H9 (cell line): ENCODE data around the gene OR51L1. TPM values are rescaled to one million over a fixed set of nuclear protein-coding genes. Genes with fewer than 3 reads are reported as not detected.

Source experiments
- DNase-seq: peaks from one replicate; pipeline ENCODE4 v3.0.0-alpha.2; 2017
- H2AFZ ChIP-seq: one replicate; pipeline ENCODE4 v1.6.1; 2013; ENCODE audit warnings: mild to moderate bottlenecking, low read length, control low read depth, moderate library complexity
- H2AK5ac ChIP-seq: 2 replicates; pipeline ENCODE4 v1.6.1; 2013; ENCODE audit warnings: low read length, control low read depth, mixed read lengths; ENCODE audit not compliant: insufficient read length
- H2BK120ac ChIP-seq: one replicate; pipeline ENCODE4 v1.6.1; 2013; ENCODE audit warnings: low read depth, mild to moderate bottlenecking, low read length, control low read depth, inconsistent platforms; ENCODE audit not compliant: poor library complexity, severe bottlenecking
- H2BK12ac ChIP-seq: 2 replicates; pipeline ENCODE4 v1.6.1; 2013; ENCODE audit warnings: low read length, control low read depth, mixed read lengths, low read depth; ENCODE audit not compliant: insufficient read length
- H2BK15ac ChIP-seq: 2 replicates; pipeline ENCODE4 v1.6.1; 2013; ENCODE audit warnings: low read depth, low read length, control low read depth
- H2BK20ac ChIP-seq: one replicate; pipeline ENCODE4 v1.6.1; 2013; ENCODE audit warnings: low read depth, mild to moderate bottlenecking, low read length, control low read depth, inconsistent platforms; ENCODE audit not compliant: poor library complexity, severe bottlenecking
- H2BK5ac ChIP-seq: 2 replicates; pipeline ENCODE4 v1.6.1; 2013; ENCODE audit warnings: low read length, control low read depth, mixed read lengths; ENCODE audit not compliant: insufficient read length
- H3K14ac ChIP-seq: 2 replicates; pipeline ENCODE4 v1.6.1; 2013; ENCODE audit warnings: low read length, control low read depth; ENCODE audit not compliant: insufficient read depth
- H3K18ac ChIP-seq: 2 replicates; pipeline ENCODE4 v1.6.1; 2013; ENCODE audit warnings: low read depth, mild to moderate bottlenecking, mixed read lengths, low read length, control low read depth; ENCODE audit not compliant: insufficient read length
- H3K23ac ChIP-seq: 2 replicates; pipeline ENCODE4 v1.6.1; 2013; ENCODE audit warnings: low read length, control low read depth, mixed read lengths, low read depth; ENCODE audit not compliant: insufficient read length
- H3K23me2 ChIP-seq: 2 replicates; pipeline ENCODE4 v1.6.1; 2013; ENCODE audit warnings: low read depth, mild to moderate bottlenecking, mixed read lengths, low read length, control low read depth; ENCODE audit not compliant: insufficient read length, poor library complexity, severe bottlenecking
- H3K27ac ChIP-seq: 2 replicates; pipeline ENCODE4 v1.5.1; 2013; ENCODE audit warnings: low read length, control low read depth, mixed read lengths, low read depth; ENCODE audit not compliant: insufficient read length
- H3K27me3 ChIP-seq: 2 replicates; pipeline ENCODE4 v1.6.1; 2013; ENCODE audit warnings: low read length, control low read depth, inconsistent platforms; ENCODE audit not compliant: insufficient read depth
- H3K4ac ChIP-seq: 2 replicates; pipeline ENCODE4 v1.6.1; 2013; ENCODE audit warnings: low read depth, mild to moderate bottlenecking, control low read depth, inconsistent platforms, low read length, moderate library complexity
- H3K4me1 ChIP-seq: 2 replicates; pipeline ENCODE4 v1.6.1; 2013; ENCODE audit warnings: low read length, control low read depth, inconsistent platforms; ENCODE audit not compliant: insufficient read depth
- H3K4me2 ChIP-seq: 2 replicates; pipeline ENCODE4 v1.6.1; 2013; ENCODE audit warnings: low read length, control low read depth, mixed read lengths; ENCODE audit not compliant: insufficient read length, insufficient read depth
- H3K56ac ChIP-seq: 2 replicates; pipeline ENCODE4 v1.6.1; 2013; ENCODE audit warnings: low read depth, mild to moderate bottlenecking, mixed read lengths, low read length, control low read depth; ENCODE audit not compliant: insufficient read length
- H3K79me1 ChIP-seq: 2 replicates; pipeline ENCODE4 v1.6.1; 2013; ENCODE audit warnings: low read depth, mild to moderate bottlenecking, moderate library complexity, low read length, control low read depth, inconsistent platforms; ENCODE audit not compliant: insufficient read depth, poor library complexity, severe bottlenecking
- H3K79me2 ChIP-seq: 2 replicates; pipeline ENCODE4 v1.6.1; 2013; ENCODE audit warnings: low read length, control low read depth, inconsistent platforms; ENCODE audit not compliant: insufficient read depth
- H3K9ac ChIP-seq: 2 replicates; pipeline ENCODE4 v1.6.1; 2013; ENCODE audit warnings: low read length, control low read depth, mixed read lengths; ENCODE audit not compliant: insufficient read length; ENCODE audit errors: extremely low read depth
- H3K9me3 ChIP-seq: one replicate; pipeline ENCODE4 v1.6.1; 2013; ENCODE audit warnings: low read depth, low read length, inconsistent platforms; ENCODE audit not compliant: control insufficient read depth
- H3T11ph ChIP-seq: one replicate; pipeline ENCODE4 v1.6.1; 2013; ENCODE audit warnings: mild to moderate bottlenecking, low read length, control low read depth, inconsistent platforms
- H4K20me1 ChIP-seq: one replicate; pipeline ENCODE4 v1.6.1; 2013; ENCODE audit not compliant: control insufficient read depth, insufficient read length, insufficient read depth
- H4K5ac ChIP-seq: 2 replicates; pipeline ENCODE4 v1.6.1; 2013; ENCODE audit warnings: low read depth, mild to moderate bottlenecking, mixed read lengths, low read length, control low read depth; ENCODE audit not compliant: insufficient read length
- H4K8ac ChIP-seq: replicated peaks from 2 replicates; pipeline ENCODE4 v1.6.1; 2013; ENCODE audit warnings: low read length, control low read depth, mixed read lengths, low read depth; ENCODE audit not compliant: insufficient read length
- H4K91ac ChIP-seq: 2 replicates; pipeline ENCODE4 v1.6.1; 2013; ENCODE audit warnings: low read depth, mild to moderate bottlenecking, moderate library complexity, mixed read lengths, low read length, control low read depth; ENCODE audit not compliant: insufficient read length
- H3K27ac Mint-ChIP-seq, 3 experiments: 2 replicates in 2 of 3; 3 replicates in 1 of 3; pipeline ENCODE4 v1.8.0; 2020 to 2021; ENCODE audit warnings: mixed read lengths in 3 of 3, mild to moderate bottlenecking in 1 of 3, moderate library complexity in 1 of 3
- H3K27me3 Mint-ChIP-seq: 2 replicates; pipeline ENCODE4 v1.8.0; 2021; ENCODE audit warnings: low read depth, mild to moderate bottlenecking, moderate library complexity, mixed read lengths
- H3K36me3 Mint-ChIP-seq, 3 experiments: 2 replicates in 2 of 3; 3 replicates in 1 of 3; pipeline ENCODE4 v1.8.0; 2020 to 2021; ENCODE audit warnings: low read depth in 3 of 3, mixed read lengths in 3 of 3; ENCODE audit not compliant: insufficient read depth in 1 of 3
- H3K4me1 Mint-ChIP-seq, 2 experiments: 2 replicates each; pipeline ENCODE4 v1.8.0; 2020; ENCODE audit warnings: mixed read lengths in 2 of 2
- H3K4me3 Mint-ChIP-seq, 2 experiments: 2 replicates in 1 of 2; 3 replicates in 1 of 2; pipeline ENCODE4 v1.8.0; 2020 to 2021; ENCODE audit warnings: mild to moderate bottlenecking in 2 of 2, mixed read lengths in 2 of 2, moderate library complexity in 1 of 2
- H3K9me3 Mint-ChIP-seq, 2 experiments: 2 replicates in 1 of 2; 3 replicates in 1 of 2; pipeline ENCODE4 v1.8.0; 2020; ENCODE audit warnings: mild to moderate bottlenecking in 2 of 2, mixed read lengths in 2 of 2, moderate library complexity in 1 of 2
- WGBS: extraction: QIAGEN DNeasy Blood & Tissue Kit; methylation state at CpG from one replicate; pipeline ENCODE4 v1.1.7; 2013; ENCODE audit warnings: missing lambda C conversion rate, low lambda C conversion rate, mixed read lengths; ENCODE audit not compliant: insufficient read length; ENCODE audit errors: extremely low coverage; 5-methylcytosine and 5-hydroxymethylcytosine counted together
- total RNA-seq: library from RNA; stranded (reverse); gene quantifications from 2 replicates; pipeline ENCODE4 v1.2.1, GENCODE V29; 2021
- TF ChIP-seq, protein P1 (sequence below): fragments of 200-600 bp; sonication (generic); conservative IDR thresholded peaks from 3 replicates; pipeline ENCODE4 v1.8.0; 2021; ENCODE audit warnings: antibody characterized with exemption, mild to moderate bottlenecking

The OR51L1 gene
- total RNA-seq, 1 experiment from 2014 or later: not detected

DNA sequence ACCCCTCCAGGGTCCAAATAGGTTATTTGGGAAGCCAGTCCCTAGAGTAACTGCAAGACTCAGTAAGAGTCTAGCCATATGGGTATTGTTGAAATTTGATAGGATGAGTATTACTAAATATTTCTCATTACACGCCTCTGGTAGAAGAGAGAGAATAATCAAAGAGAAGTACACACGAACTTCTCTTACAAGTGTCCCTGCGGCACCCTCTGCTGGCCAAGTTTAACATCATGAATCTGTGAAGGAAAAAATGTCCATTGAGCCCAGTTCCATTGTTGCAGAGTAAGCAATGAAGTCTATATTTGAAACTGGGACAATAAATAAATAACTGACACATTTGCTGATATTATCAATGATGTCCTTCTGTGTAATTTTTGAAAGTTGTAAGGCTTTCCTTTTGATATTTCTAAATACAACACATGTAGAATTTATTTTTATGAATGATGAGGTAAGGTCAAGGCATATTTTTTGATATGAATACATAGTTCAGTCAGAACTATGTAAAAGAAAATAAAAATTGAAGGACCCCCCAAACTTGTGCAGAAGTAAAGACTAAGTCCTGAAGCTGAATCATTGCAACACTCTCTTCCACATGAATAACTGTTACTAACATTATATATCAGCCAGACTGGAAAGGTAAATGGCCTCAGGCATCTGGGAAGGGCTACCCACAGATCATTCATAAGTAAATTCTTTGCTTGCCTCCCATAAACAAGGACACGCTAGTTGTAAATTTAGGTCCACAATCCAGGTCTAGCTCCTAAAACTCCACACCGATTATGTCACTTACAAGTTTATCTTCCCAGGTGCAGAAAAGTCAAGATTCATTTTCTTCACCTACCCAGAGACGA, 10.0 kb downstream of the OR51L1 start:
- Histone ChIP-seq H3K23ac (no peak overlapping the region), H3K79me1 (no peaks in the 10 kb centered on the region), H4K5ac (no peak overlapping the region), H2BK120ac (no peak overlapping the region), H3K9ac (no peak overlapping the region), H3K4me1 (no peaks in the 10 kb centered on the region), H4K20me1 (no peaks in the 10 kb centered on the region), H2AFZ (no peak overlapping the region), H4K8ac (no peak overlapping the region), H3K4ac (no peak overlapping the region), H2AK5ac (no peak overlapping the region), H3T11ph (no peak overlapping the region), H3K4me2 (no peak overlapping the region), H2BK15ac (no peak overlapping the region), H2BK20ac (no peak overlapping the region), H3K14ac (no peak overlapping the region), H3K79me2 (no peaks in the 10 kb centered on the region), H3K27me3 (no peaks in the 10 kb centered on the region), H3K56ac (no peak overlapping the region), H3K9me3 (no peaks in the 10 kb centered on the region), H2BK5ac (no peak overlapping the region), H3K18ac (no peak overlapping the region), H2BK12ac (no peak overlapping the region), H4K91ac (no peak overlapping the region), H3K23me2 (no peaks in the 10 kb centered on the region), H3K27ac (no peak overlapping the region)
- H3K9me3 Mint-ChIP-seq: no peaks in the 10 kb centered on the region
- H3K4me1 Mint-ChIP-seq: no peaks in the 10 kb centered on the region
- TF ChIP-seq, protein P1, sequence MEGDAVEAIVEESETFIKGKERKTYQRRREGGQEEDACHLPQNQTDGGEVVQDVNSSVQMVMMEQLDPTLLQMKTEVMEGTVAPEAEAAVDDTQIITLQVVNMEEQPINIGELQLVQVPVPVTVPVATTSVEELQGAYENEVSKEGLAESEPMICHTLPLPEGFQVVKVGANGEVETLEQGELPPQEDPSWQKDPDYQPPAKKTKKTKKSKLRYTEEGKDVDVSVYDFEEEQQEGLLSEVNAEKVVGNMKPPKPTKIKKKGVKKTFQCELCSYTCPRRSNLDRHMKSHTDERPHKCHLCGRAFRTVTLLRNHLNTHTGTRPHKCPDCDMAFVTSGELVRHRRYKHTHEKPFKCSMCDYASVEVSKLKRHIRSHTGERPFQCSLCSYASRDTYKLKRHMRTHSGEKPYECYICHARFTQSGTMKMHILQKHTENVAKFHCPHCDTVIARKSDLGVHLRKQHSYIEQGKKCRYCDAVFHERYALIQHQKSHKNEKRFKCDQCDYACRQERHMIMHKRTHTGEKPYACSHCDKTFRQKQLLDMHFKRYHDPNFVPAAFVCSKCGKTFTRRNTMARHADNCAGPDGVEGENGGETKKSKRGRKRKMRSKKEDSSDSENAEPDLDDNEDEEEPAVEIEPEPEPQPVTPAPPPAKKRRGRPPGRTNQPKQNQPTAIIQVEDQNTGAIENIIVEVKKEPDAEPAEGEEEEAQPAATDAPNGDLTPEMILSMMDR: peak; percentile 86
- no peak overlapping the region for H3K4me3 Mint-ChIP-seq
- H3K27ac Mint-ChIP-seq: no peak overlapping the region
- H3K27me3 Mint-ChIP-seq: no peaks in the 10 kb centered on the region
- no CpG with 5 or more reads among the region's 6 CpGs for WGBS
- peak; percentile 40 for DNase-seq
- no peaks in the 10 kb centered on the region for H3K36me3 Mint-ChIP-seq
